LoVo (cell line): ENCODE measurements around the gene DUS3L.
"Not testable (repeated sequence)": the region's sequence is repeated elsewhere in the genome, so short reads cannot be mapped to it uniquely, and the experiment has no call there.

Source experiments
- DNase-seq: peaks from one replicate; pipeline ENCODE4 v3.0.0-alpha.2; 2016; ENCODE audit warnings: low spot score

The DUS3L gene

GRCh38 chr19:5772416-5772815, 18.5 kb downstream of the DUS3L start:
- no peak for DNase-seq

- DNase-seq = no peak
Observed at GRCh38 chr19:5767949-5768348, 23.0 kb downstream of the DUS3L start.

- DNase-seq = no peak
Observed at GRCh38 chr19:5765220-5765619, 25.7 kb downstream of the DUS3L start.

- DNase-seq = no peak
Observed at GRCh38 chr19:5762608-5763217, 28.2 kb downstream of the DUS3L start.

- DNase-seq = no peak
Observed at GRCh38 chr19:5753743-5754142, 37.2 kb downstream of the DUS3L start.

- DNase-seq = no peak
Observed at GRCh38 chr19:5751709-5752108, 39.3 kb downstream of the DUS3L start.

- no peak for DNase-seq
Observed at GRCh38 chr19:5749505-5749904, 41.5 kb downstream of the DUS3L start.

- not testable (repeated sequence) for DNase-seq
Observed at GRCh38 chr19:5748920-5749319, 42.0 kb downstream of the DUS3L start.

- not testable (repeated sequence) for DNase-seq
Observed at GRCh38 chr19:5744999-5745398, 46.0 kb downstream of the DUS3L start.

- DNase-seq = no peak
Observed at GRCh38 chr19:5743630-5744029, 47.3 kb downstream of the DUS3L start.

GRCh38 chr19:5742051-5742450, 48.9 kb downstream of the DUS3L start:
- no peak for DNase-seq

- DNase-seq = no peak
Observed at GRCh38 chr19:5738423-5738822, 52.5 kb downstream of the DUS3L start.
